Measurements from ENCODE around the gene ZNF236.

GRCh38 chr18:76822506-76823160, at the start of gene ZNF236:
- TF ChIP-seq CTCF (IDR thresholded peaks at IDR 0.05) (no peak), POLR2AphosphoS5 (IDR thresholded peaks at IDR 0.05) (no peak)

Data from suprapubic skin (tissue), 3 donors.